Ectodermal cell (in vitro differentiated cells): Measurements from ENCODE around the gene KLC1.

ENCODE experiments used
- H3K27ac ChIP-seq: 2 replicates; pipeline ENCODE4 v1.7.0; 2013; ENCODE audit warnings: mild to moderate bottlenecking, low read depth, low read length; ENCODE audit not compliant: insufficient read depth, poor library complexity, severe bottlenecking
- H3K27me3 ChIP-seq: 2 replicates; pipeline ENCODE4 v1.7.0; 2013; ENCODE audit warnings: mild to moderate bottlenecking, low read length; ENCODE audit not compliant: insufficient read depth, control insufficient read depth, poor library complexity, severe bottlenecking
- H3K36me3 ChIP-seq: one replicate; pipeline ENCODE4 v1.7.0; 2013; ENCODE audit warnings: low read length; ENCODE audit not compliant: control insufficient read depth, insufficient read depth
- H3K4me1 ChIP-seq: one replicate; pipeline ENCODE4 v1.7.0; 2013; ENCODE audit warnings: low read length; ENCODE audit not compliant: control insufficient read depth, insufficient read depth
- H3K4me3 ChIP-seq: 2 replicates; pipeline ENCODE4 v1.7.0; 2013; ENCODE audit warnings: low read depth, low read length, control low read depth; ENCODE audit not compliant: insufficient read depth
- H3K9me3 ChIP-seq: 2 replicates; pipeline ENCODE4 v1.7.0; 2013; ENCODE audit warnings: mild to moderate bottlenecking, low read length, moderate library complexity; ENCODE audit not compliant: control insufficient read depth
- WGBS, 2 experiments: methylation state at CpG; one replicate each; pipeline ENCODE4 v1.1.7; 2013; ENCODE audit warnings: missing lambda C conversion rate in 2 of 2; 5-methylcytosine and 5-hydroxymethylcytosine counted together

Gene KLC1

DNA sequence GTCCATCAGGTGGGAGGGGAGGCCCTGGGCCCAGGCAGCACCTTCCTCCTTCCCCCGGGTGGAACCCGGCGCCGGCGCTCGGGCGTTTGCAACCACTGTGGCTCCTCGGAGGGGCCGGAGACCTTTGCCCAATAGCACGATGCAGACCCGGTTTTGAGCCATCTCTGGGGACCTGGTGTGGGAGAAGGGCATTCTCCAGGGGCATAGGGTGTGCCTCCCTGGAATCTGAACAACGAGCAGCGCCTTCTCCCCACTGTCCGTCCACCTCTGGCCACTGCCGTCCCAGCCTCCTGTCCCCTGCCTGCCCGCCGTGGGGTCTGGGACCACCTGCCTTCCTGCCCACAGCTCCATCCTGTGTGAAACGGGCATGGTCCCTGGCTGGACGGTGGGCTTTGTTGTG is 99.1 kb downstream of the KLC1 start:
- Histone ChIP-seq H3K27ac (no peak overlapping the region), H3K4me3 (no peak overlapping the region), H3K36me3 (peaks cover 6% of the 10 kb centered on the region), H3K9me3 (no peaks in the 10 kb centered on the region), H3K27me3 (no peaks in the 10 kb centered on the region), H3K4me1 (no peaks in the 10 kb centered on the region)
- 93 to 95% methylated on average over 19 of the region's 19 CpGs for WGBS, 2 experiments

DNA sequence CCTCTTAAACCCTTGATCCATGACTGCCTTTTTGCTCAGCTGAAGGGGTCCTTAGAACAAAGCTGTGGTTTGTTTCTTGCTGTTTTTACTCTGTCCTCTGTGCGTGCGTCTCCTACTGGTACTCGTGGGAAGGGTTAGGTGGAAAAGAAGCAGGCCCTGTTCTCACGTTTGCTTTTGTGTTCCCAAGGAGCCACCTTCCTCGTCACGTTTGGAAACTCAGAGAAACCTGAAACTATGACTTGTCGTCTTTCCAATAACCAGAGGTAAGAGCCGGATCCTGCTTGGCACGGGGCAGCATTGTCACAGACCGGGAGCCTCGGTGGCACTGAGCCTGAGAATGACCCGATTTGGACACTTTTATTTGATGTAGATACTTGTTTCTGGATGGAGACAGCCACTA is 99.7 kb downstream of the KLC1 start:
- H3K36me3 ChIP-seq: peaks cover 9% of the 10 kb centered on the region
- H3K27me3 ChIP-seq: no peaks in the 10 kb centered on the region
- H3K9me3 ChIP-seq: no peaks in the 10 kb centered on the region
- no peak overlapping the region for H3K27ac ChIP-seq
- H3K4me1 ChIP-seq: no peaks in the 10 kb centered on the region
- WGBS, 2 experiments: 94% methylated on average over 12 of the region's 12 CpGs
- no peak overlapping the region for H3K4me3 ChIP-seq

DNA sequence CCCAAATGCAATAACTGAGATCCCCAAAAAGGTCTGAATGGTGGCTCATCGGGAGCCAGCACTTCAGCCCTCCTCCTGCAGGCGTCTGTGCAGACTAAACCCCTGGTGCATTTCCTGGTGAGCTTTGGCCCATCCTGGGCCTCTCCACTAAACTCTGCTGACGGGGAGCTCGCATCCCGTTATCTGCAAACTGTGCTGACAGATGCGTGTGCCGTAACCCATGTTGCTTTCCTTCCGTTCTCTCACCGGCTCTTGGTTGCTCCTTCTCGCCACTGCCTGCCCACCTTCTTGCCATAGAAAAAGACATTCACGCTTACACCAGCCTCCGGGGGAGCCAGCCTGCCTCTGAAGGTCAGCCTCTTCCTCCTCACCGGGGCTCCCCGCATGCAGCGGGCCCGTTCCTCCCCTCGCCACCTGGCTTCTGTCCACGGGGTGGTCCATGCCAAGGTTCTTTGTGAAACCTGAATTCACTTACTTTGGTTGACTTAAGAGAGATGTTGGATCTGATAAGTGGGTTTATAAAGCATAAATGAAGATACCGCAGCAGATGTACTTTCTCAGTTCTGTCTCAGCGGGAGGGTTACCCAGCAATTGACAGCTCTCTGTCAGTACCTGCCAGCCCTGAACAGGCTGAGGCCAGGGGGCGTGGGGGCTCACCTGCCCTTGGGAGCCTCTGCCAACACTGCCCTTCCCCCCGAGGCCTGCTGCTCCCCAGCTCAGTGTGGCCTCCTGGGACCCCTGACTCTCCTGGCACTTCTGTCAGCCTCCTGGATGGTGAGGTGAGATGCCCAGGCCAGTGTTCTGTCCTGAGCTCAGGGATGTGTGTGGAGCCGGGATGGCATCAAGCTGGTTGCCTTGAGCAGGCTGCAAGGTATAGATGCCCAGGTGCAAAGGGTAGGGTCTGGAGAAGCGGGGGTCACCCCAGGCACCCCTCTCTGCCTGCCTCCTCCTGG is 100.8 kb downstream of the KLC1 start:
- Histone ChIP-seq H3K9me3 (no peaks in the 10 kb centered on the region), H3K4me1 (no peaks in the 10 kb centered on the region), H3K36me3 (peaks cover 9% of the 10 kb centered on the region), H3K27me3 (no peaks in the 10 kb centered on the region), H3K4me3 (no peak overlapping the region), H3K27ac (no peak overlapping the region)
- 94 to 95% methylated on average over 24 of the region's 24 CpGs for WGBS, 2 experiments

DNA sequence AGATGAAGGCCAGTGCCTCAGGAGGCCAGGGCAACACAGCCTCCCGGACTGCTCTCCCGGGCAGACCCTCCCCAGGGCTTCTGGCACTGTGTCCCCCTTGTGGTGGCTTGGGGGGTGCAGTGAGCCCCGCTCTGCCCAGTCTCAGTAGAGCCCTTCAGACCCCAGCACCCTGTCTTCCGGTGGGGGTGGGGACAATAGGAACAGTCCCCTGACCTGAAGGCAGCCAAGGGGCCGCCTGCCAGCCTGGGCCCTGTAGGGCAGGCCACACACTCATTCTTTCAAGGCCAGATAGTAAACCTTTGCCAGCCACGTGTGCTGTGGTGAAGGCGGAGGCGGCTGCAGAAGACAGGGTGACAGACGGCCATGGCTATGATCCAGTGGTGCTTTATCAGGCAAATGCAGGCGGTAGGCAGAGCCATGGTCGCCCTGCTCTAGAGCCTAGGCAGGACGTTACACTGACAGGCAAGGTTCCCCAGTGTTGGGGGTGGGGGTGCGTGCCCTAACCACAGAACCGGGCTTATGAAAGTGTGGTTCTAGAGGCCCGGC is 101.6 kb downstream of the KLC1 start:
- 94% methylated on average over 15 of the region's 15 CpGs for WGBS, 2 experiments
- H3K4me1 ChIP-seq: peaks cover under 1% of the 10 kb centered on the region
- H3K4me3 ChIP-seq: no peak overlapping the region
- H3K27ac ChIP-seq: no peak overlapping the region
- no peaks in the 10 kb centered on the region for H3K9me3 ChIP-seq
- peaks cover 9% of the 10 kb centered on the region for H3K36me3 ChIP-seq
- H3K27me3 ChIP-seq: no peaks in the 10 kb centered on the region

DNA sequence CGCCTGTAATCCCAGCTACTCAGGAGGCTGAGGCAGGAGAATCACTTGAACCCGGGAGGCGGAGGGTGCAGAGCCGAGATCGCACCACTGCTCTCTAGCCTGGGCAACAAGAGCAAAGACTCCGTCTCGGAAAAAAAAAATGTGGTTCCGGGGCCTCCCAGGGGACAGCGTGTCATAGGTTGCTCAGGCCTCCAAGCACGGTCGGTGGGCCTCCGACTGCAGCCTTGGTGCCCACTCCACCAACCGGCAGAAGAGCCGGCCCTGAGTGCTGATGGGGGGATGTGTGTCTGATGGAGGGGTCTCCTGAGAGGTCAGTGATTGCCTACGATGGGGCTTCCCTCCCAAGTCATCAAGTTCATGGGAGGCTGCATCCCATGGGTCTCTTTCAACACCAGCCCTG is 102.5 kb downstream of the KLC1 start:
- no peaks in the 10 kb centered on the region for H3K27me3 ChIP-seq
- no peak overlapping the region for H3K27ac ChIP-seq
- peaks cover 9% of the 10 kb centered on the region for H3K36me3 ChIP-seq
- H3K4me1 ChIP-seq: peaks cover 7% of the 10 kb centered on the region
- no peaks in the 10 kb centered on the region for H3K9me3 ChIP-seq
- 94 to 95% methylated on average over 15 of the region's 15 CpGs for WGBS, 2 experiments
- H3K4me3 ChIP-seq: no peak overlapping the region

DNA sequence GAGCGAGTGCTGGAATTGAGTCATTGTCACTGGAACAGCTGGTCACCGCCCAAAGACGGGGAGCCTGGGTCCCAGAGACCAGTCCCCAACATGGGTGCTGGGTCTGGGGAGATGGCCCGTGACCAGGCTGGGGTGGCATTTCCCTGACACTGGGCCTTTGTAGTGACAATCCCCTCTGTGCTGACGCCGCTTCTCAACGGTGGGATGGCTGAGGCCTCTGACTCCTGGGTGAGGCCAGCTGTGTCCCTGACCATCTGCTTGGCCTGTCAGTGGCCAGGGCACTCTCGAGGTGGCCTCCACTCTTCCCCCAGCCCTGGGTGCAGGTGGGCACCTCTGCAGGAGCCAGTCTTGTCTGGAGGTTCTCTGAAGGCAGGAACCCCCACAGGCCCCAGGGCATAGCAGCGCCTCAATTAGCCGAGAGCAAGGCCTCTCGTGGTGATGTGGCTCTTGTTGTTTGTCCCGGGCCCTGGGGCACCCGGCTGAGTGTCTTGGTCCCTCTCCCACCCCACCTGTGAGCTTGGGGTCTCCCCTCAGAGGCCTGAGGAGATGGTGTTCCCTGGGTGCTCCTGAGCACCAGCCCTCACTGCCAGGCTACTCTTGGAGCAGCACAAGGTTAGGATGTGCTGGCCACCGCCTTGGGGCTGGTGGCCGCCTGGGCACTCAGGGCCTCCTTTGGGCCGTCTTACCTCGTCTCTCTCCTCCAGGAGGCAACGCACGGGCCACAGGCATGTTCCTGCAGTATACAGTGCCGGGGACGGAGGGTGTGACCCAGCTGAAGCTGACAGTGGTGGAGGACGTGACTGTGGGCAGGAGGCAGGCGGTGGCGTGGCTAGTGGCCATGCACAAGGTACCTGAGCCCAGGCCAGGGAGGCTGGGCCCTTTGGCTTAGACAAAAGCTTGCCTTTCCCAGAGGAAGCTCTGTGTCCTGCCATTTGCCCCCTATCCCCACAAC is 103.2 kb downstream of the KLC1 start:
- Histone ChIP-seq H3K4me3 (no peak overlapping the region), H3K4me1 (peaks cover 7% of the 10 kb centered on the region), H3K27me3 (no peaks in the 10 kb centered on the region), H3K27ac (no peak overlapping the region), H3K36me3 (peaks cover 9% of the 10 kb centered on the region), H3K9me3 (no peaks in the 10 kb centered on the region)
- WGBS, 2 experiments: 94% methylated on average over 24 of the region's 24 CpGs

DNA sequence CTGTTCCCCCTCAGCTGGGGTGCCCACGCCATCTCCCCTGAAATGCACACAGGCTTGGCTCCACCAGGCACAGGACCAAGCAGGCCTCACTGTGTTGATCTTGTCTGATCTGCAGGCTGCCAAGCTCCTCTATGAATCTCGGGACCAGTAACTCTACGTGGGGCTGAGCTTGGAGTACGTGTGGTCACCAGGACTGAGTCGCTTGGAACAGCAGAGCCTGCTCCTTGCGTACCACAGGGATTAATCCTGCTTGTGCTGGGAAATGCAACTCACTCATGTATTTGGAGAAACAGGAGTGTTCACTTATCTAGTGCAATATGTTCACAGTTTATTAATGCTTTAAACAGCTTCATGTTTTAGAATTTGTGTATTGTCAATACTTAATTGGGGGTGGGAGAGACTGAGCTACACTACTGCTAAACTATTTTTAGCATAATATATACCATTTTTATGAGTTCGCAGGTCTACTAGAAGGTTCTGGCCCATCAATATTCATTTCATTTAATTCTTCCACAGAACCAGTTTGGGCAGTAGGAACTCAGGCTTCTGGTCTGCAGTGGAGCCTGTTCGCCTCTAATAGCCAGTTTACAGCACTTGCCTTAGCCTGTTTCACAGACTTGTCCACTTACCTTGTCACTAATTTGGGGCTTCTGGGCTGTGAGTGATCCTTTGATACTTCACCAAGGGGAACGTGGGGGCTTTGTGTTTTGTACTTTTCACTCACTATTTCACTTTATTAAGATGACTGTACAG is 104.0 kb downstream of the KLC1 start:
- H3K27ac ChIP-seq: no peak overlapping the region
- peaks cover 9% of the 10 kb centered on the region for H3K36me3 ChIP-seq
- peaks cover 7% of the 10 kb centered on the region for H3K4me1 ChIP-seq
- no peaks in the 10 kb centered on the region for H3K9me3 ChIP-seq
- no peak overlapping the region for H3K4me3 ChIP-seq
- no peaks in the 10 kb centered on the region for H3K27me3 ChIP-seq
- 95 to 96% methylated on average over 8 to 9 of the region's 9 CpGs for WGBS, 2 experiments

DNA sequence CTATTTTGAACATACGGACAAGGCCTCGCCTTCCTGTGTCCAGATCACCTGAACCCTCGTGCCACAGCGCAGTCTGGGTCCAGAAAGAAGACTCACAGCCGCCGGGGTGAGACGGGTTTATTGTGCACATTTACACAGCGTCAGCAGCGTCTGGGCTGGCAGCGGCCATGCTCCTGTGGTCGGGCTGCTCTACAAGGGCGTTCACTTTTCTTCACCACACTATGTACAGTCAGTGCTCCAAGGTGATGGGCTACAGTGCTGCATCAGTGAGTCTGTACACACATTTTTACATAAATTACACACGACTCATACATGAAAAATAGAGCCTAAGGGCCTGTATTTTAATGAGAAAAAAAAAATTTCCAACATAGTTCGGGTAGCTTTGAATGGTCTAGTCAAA is 104.6 kb downstream of the KLC1 start:
- Histone ChIP-seq H3K9me3 (no peaks in the 10 kb centered on the region), H3K27me3 (no peaks in the 10 kb centered on the region), H3K4me3 (no peak overlapping the region), H3K36me3 (peaks cover 9% of the 10 kb centered on the region), H3K27ac (no peak overlapping the region), H3K4me1 (peaks cover 7% of the 10 kb centered on the region)
- 96% methylated on average over 13 to 14 of the region's 14 CpGs for WGBS, 2 experiments

DNA sequence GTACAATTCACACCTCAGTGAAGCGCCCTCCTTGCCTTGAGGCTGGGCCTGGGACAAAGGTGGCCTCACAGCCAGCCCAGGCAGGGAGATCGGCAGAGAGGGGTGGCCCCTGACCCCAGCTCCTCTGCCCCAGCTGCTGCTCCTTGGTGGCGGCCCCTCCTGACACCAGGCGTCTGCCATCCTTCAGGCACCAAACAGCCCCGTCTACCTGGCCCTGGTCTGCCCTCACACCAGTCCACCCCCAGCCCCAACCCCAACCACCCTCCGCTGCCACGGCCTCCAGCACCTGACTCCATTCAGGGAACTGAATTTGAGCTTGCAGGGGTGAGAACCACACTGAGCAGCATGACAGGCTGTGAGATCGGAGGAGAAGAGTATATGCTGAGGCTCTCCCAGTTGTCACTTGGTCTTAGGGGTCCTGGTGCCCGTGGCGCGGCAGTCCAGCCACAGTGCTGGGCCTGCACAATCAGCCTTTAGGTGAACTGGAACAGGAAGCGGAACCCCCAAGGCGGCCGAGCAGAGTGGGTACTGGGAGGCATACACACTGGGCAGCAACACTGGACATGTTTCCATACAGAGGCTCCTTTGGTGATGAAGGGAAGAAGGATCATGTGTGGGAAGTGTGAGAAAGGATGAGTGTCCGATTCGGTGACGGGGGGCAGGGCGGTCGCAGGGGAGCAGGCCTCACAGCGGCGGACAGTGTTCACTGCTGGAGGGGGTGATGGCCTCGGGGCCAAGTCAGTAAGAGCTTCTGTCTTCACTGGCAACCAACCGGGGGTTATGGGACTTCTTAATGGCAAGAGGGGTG is 105.3 kb downstream of the KLC1 start:
- Histone ChIP-seq H3K27me3 (no peaks in the 10 kb centered on the region), H3K4me1 (peaks cover 7% of the 10 kb centered on the region), H3K27ac (no peak overlapping the region), H3K4me3 (no peak overlapping the region), H3K9me3 (no peaks in the 10 kb centered on the region), H3K36me3 (peaks cover 9% of the 10 kb centered on the region)
- WGBS, 2 experiments: 95 to 96% methylated on average over 23 of the region's 23 CpGs
